Esophagus mucosa (tissue), 1 donor: ENCODE measurements around the gene AGAP1. TPM values are rescaled to one million over a fixed set of nuclear protein-coding genes. Genes with fewer than 3 reads are reported as not detected.

Source experiments
- ATAC-seq: fragments of 200-7000 bp; cut with Tn5 transposase; one replicate; pipeline ENCODE4 v1.9.1; 2020
- total RNA-seq: library from RNA; stranded (reverse); gene quantifications from one replicate; pipeline ENCODE4 v1.2.4, GENCODE V29; 2023
- donor health status: DM: yes; HTN: yes; CAD: no.

Gene AGAP1
- total RNA-seq, 1 donor from 2014 or later = 17.1 TPM

GRCh38 chr2:235570256-235570655 is 76.4 kb downstream of the AGAP1 start:
- ATAC-seq = no peak

DNA sequence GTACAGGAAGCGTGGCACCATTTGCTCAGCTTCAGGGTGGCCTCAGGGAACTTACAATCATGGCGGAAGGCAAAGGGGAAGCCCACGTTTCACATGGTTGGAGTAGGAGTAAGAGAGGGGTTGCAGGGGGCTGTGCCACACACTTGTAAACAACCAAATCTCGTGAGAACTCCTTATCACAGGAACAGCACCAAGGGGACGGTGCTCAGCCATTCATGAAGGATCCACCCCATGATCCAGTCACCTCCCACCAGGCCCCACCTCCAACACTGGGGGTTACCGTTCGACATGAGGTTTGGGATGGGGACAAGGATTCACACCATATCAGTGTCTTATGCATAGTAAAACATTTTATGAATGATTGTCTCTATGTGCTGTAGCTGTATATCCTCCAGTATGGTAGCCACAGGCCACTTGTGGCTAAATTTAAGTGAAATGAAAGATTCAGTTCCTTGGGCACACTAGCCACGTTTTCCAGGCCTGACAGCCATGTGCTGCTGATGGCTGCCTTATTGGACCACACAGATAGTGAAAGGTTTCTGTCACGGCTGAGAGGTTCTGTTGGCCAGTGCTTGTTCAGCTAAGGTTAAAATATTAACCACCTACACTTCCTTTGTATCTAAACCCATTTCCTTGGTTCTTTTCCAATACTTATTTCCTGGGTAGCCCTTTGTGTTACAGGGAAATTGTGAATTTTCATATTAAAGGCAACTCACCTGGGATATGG is 77.3 kb downstream of the AGAP1 start:
- ATAC-seq = no peak

DNA sequence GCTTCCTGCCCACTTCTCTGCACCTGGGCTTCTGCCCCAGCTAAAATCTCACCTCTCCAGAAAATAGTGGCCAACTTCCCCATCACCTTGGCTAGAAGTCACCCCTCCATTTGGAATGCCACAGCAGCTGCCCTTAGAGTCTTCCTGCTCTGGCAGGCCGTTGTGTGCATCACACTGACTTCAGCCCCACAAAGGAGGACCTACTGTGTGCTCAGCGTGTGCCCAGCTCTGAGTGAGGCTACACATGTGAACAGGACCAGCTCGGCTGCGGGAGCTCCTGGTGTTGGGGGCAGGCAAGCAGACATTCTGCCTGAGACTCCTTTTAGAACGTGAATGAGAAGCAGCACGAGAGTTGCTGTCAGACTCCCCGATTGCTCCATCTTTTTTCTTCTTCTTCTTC is 78.7 kb downstream of the AGAP1 start:
- ATAC-seq = no peak

DNA sequence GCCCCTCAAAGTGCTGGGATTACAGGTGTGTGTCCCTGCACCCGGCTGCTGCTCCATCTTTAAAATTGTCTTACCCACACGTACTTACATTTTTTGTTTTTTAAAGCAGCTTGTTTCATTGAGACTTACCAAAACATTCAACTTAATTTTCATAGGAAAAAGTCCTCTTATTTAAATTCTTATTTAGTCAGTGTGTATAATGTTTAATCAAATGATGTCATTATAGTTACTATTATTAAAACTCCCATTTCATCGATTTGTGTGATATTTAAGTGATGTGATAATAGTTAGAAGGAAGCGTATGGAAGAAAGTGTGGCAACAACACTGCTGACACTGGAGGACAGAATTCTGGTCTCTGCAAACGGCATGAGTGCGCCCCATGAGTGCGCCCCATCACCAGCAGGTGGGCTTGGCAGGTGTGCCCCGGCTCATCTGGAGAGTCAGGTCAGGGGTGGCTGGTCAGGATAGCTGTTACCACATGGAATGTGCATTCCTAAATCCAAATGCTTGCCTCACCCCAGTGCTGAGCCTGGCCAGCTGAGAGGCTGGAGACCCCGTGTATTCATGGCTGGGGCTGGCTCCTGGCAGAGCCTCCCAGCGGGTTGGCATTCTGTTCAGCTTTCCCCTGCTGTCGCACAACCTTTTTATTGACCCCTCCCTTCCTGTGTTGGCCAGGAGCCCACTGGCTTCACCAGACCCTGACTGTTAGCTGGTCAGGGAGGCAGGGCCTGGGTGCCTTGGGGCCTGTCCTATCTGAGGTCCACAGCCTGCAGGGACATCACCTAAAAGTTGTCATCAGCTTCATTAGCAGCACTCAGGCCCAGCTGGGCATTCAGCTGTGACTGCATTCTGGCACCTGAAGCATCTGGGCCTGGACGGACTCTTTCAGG is 79.7 kb downstream of the AGAP1 start:
- no peak for ATAC-seq

DNA sequence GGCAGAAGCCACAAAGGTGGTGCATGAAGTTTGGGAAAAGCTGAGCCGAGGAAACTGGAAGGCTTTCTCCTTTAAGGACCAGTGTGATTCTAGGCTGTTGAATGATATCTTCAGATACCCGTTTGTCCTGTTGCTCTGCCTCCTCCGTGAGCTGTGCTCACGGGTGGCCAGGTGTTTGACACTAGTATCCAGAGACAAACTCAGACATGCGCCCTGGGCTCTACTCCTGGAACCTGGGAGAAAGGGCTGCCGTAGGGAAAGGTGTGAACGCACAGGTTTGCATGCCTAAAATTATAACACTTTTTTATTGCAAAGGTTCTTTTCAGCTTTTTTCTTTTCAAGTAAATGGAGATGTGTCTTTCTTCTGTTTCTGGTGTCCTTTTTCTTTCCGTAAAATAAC is 81.6 kb downstream of the AGAP1 start:
- ATAC-seq = no peak

DNA sequence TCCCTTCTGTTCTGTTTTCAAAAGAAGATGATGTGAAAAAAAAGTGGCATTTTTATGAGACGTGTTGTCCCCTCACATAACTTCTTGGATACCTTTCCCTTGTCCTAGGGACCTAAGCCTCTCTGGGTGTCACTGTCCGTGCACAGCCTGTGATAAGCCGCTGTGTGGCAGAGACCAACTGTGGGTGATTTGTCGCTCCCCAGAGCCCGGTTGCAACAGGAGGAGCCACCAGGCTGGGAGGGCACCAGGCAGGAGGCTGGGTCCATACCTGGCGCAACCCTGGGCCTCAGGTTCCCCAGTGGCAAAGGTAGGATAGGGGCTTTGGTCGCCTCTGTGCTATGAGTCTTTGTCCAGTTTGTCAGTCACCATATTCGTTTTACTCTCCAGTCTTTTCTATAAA is 82.1 kb downstream of the AGAP1 start:
- ATAC-seq = no peak

GRCh38 chr2:235576337-235576910 is 82.6 kb downstream of the AGAP1 start:
- no peak for ATAC-seq

DNA sequence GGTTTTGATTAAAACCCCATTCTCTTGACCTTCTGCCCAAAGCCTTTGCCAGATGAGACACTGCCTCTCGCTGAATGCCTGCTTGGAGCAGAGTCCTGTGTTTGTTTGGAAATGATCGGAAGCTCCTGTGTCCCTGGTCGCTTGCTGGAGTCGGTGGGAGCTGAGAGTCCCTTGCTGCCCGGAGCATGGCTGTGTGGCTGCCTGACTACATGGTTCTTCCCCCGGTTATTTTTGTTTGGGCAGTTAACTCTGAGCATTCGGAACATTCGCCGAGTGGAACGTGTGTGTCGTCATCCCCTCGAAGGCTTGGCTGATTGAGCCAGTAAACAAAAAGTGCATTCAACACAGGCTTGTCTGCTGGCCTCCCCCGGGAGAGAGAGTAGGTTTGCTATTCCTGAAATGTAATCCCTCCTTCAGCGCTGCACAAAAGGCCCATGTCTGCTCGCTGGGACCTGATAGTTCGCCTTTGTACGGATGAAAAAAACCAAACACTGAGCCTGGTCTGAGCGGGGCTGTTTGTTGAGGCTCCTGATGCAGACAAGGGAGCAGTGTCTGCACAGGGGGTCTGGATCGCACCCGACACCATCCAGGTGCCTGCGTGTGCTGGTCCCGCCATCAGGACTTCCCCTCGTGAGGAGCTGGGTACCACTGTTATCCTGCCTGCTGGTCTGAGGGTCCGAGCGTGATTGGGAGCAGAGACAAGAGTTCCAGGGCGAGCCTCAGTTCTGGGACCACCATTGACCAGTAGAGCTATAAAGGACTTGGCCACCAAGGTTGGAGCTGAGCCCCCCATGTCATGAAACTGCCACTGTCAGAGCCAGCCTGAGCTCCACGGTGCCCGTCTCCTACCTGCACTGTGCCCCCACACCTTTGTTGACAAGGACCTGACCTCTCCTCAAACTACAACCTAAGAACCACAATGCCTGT is 83.8 kb downstream of the AGAP1 start:
- no peak for ATAC-seq

DNA sequence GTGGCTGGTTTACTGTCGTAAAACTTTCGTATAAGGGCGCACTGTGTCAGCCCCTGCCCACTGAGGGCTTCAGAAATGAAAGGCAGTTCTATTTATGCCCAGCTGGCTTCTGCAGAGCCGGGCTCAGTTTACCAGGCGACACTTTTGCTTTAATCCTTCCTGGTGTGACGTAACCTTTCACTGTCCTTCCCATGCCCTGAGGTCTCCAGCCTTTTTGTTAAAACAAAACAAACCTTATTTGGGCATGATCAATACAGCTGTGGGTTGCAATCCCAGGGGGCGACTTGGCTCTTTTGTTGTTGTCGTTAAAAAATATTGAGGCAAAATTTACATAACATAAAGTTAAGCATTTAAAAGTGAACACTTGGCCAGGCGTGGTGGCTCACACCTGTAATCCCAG is 85.3 kb downstream of the AGAP1 start:
- no peak for ATAC-seq

- ATAC-seq = no peak
These were observed 86.7 kb downstream of the AGAP1 start for GRCh38 chr2:235580426-235581157.

DNA sequence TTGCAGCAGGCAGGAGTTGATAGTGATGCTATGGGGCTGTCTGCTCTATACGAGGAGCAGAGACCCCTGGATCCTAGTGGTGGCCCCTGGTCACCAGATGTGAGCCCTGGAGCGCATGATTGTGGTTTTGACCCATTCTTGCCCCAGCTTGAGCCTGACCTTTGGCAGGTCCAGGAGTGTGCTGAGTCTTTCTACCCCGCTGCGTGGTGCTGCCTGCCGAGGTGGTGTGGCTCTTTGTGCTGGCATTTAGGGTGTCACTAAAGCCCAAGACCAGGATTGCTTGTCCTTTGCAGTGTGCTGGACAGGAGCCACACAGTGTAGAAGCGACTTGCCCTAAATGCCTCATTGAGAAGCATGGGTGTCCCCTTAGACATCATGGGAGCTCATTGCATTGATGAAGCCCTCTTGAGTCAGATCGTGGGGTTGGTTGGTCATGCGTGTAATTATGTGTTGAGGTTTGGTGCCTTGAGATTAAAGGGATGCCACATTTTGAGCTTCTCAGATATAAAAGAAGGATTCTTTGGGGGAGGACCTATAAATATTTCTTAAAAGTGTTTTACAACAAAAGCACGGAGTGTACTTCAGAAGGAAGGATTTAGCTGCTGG is 88.3 kb downstream of the AGAP1 start:
- ATAC-seq = no peak

DNA sequence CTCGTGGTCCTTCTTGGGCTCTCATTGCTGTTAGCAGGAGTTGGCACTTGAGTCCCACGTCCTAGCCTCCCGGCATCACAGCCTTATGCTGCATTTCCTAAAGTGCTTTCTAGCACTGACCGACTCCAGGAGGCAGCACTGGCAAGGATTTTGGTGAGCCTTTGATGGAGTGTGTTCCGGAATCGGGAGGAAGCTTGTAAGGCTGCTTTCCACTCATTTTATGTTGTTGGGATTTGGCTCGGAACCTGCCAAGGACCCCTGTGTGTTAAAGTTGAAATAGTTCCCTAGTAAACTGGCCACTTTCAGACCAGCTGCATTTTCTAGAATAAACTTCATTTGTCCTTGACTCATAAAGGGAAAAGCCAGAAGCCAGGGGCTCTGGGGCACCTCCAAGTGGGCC is 88.9 kb downstream of the AGAP1 start:
- no peak for ATAC-seq

DNA sequence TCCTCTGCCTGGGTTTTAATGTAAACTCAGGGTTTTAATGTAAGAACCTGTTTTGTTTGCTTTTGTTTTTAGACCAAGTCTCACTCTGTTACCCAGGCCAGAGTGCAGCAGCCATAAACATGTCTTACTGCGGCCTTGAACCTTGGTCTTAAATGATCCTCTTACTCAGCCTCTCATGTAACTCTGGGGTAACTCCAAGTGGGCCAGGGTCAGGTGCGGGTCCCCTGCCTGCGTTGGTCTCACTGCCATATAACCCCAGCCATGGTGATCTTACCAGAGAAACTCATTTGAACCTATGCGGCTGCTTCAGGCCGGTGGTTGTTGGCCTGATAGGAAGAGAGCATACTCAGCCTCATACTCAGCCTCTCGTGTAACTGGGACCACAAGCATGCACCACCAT is 89.3 kb downstream of the AGAP1 start:
- no peak for ATAC-seq

- no peak for ATAC-seq
These were observed 90.2 kb downstream of the AGAP1 start for GRCh38 chr2:235583925-235584637.

GRCh38 chr2:235584638-235585007 is 90.8 kb downstream of the AGAP1 start:
- ATAC-seq = no peak

DNA sequence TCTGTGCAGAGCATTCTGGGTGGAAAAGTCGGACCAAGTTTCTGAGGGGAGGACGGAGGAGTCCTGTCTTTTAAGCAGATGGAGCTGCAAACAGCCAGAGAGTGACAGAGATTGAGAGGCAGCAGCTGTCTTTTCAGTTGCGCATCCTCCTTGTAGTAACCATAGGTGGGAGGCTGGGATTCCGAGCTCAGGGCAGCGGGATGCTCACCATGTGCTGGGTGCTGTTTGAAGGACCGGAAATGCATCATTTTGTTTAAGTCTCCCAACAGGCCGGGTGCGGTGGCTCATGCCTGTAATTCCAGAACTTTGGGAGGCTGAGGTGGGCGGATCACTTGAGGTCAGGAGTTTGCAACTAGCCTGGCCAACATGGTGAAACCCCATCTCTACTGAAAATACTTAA is 93.4 kb downstream of the AGAP1 start:
- ATAC-seq = no peak

- no peak for ATAC-seq
These were observed 94.9 kb downstream of the AGAP1 start for GRCh38 chr2:235588750-235589149.

- ATAC-seq = no peak
These were observed 97.4 kb downstream of the AGAP1 start for GRCh38 chr2:235591231-235591730.

GRCh38 chr2:235591921-235592320 is 98.1 kb downstream of the AGAP1 start:
- peak; percentile 65 for ATAC-seq

- no peak for ATAC-seq
These were observed 98.6 kb downstream of the AGAP1 start for GRCh38 chr2:235592430-235592829.

DNA sequence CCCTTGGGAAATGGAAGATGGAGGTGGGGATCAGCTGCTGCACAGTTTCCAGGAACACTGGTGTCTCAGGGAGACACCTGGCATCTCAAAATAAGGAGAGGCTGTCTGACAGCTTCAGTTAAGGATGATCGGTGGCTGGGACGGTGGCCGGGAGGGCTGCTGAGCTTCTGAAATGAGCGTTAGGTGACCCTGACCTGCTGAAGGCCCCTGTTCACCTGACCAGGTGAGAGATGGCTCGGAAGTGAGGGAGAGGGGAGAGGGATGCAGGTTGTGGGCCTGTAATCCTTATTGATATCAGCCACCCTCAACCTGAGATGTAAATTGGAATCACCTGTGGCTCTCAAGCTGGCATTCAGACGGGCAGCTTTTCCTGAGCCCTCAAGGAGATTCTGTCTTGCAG is 99.0 kb downstream of the AGAP1 start:
- no peak for ATAC-seq
